ENCODE data around the gene VPS50.

VPS50 gene

GRCh38 chr7:93219868-93220267 is 12.3 kb upstream of the VPS50 start:
- peaks cover 6 to 13% of the 10 kb centered on the region in 2 donors for H3K27me3 Mint-ChIP-seq
- H3K27ac Mint-ChIP-seq, result no peak overlapping the region
- H3K4me3 Mint-ChIP-seq, result no peak overlapping the region
- no peaks in the 10 kb centered on the region for H3K9me3 Mint-ChIP-seq
- no peaks in the 10 kb centered on the region for H3K36me3 Mint-ChIP-seq (ENCODE audit: insufficient read depth)
- no peak for ATAC-seq (replicated peaks)
- no peak for DNase-seq
- H3K4me1 Mint-ChIP-seq (ENCODE audit: low read depth in 2 of 2), result no peaks in the 10 kb centered on the region

- no peak for ATAC-seq (replicated peaks)
- no peaks in the 10 kb centered on the region for H3K36me3 Mint-ChIP-seq (ENCODE audit: insufficient read depth)
- no peak within 1 kb of the TSS for H3K27ac Mint-ChIP-seq
- no peaks in the 10 kb centered on the region for H3K9me3 Mint-ChIP-seq
- H3K4me1 Mint-ChIP-seq (ENCODE audit: low read depth in 2 of 2), result peaks cover 0 to 1% of the 10 kb centered on the region in 2 donors
- DNase-seq, result no peak
- no peaks in the 10 kb centered on the region for H3K27me3 Mint-ChIP-seq
- H3K4me3 Mint-ChIP-seq, result no peak within 1 kb of the TSS
Measured at GRCh38 chr7:93226310-93226709, 5.9 kb upstream of the VPS50 start, which contains the start of gene HEPACAM2. Gene HEPACAM2 (minus strand): TSS chr7:93226469.

- no peak overlapping the region for H3K4me3 Mint-ChIP-seq
- DNase-seq, result peak; percentile 9 to 34 (median 25)
Measured at GRCh38 chr7:93228302-93228701, 3.9 kb upstream of the VPS50 start.

GRCh38 chr7:93231259-93231658 is 907 bp upstream of the VPS50 start:
- peak overlapping the region; percentile 94 for H3K27ac Mint-ChIP-seq
- peaks cover 4% of the 10 kb centered on the region for H3K36me3 Mint-ChIP-seq (ENCODE audit: insufficient read depth)
- H3K4me3 Mint-ChIP-seq, result peak overlapping the region; percentile 92 to 95
- H3K4me1 Mint-ChIP-seq (ENCODE audit: low read depth in 2 of 2), result peaks cover 3 to 13% of the 10 kb centered on the region in 2 donors
- DNase-seq (no peak), ATAC-seq (replicated peaks) (no peak)
- no peaks in the 10 kb centered on the region for H3K27me3 Mint-ChIP-seq
- H3K9me3 Mint-ChIP-seq, result no peaks in the 10 kb centered on the region

More at GRCh38 chr7:93228302-93228701, 3.9 kb upstream of the VPS50 start:
- no peak for ATAC-seq (replicated peaks)
- H3K9me3 Mint-ChIP-seq, result no peaks in the 10 kb centered on the region
- H3K36me3 Mint-ChIP-seq (ENCODE audit: insufficient read depth), result peaks cover 4% of the 10 kb centered on the region
- peaks cover 3 to 13% of the 10 kb centered on the region in 2 donors for H3K4me1 Mint-ChIP-seq (ENCODE audit: low read depth in 2 of 2)
- H3K27ac Mint-ChIP-seq, result no peak overlapping the region
- H3K27me3 Mint-ChIP-seq, result no peaks in the 10 kb centered on the region

GRCh38 chr7:93232673-93233018 is 480 bp downstream of the VPS50 start:
- Mint-ChIP-seq H3K9me3 (no peaks in the 10 kb centered on the region), H3K4me3 (peak overlapping the region; percentile 92 to 95), H3K4me1 (ENCODE audit: low read depth in 2 of 2) (peaks cover 3 to 13% of the 10 kb centered on the region in 2 donors), H3K36me3 (ENCODE audit: insufficient read depth) (peaks cover 4% of the 10 kb centered on the region), H3K27ac (peak overlapping the region; percentile 94), H3K27me3 (no peaks in the 10 kb centered on the region)
- no peak for DNase-seq
- no peak for ATAC-seq (replicated peaks)

GRCh38 chr7:93235541-93235940 is 3.4 kb downstream of the VPS50 start:
- Mint-ChIP-seq H3K9me3 (no peaks in the 10 kb centered on the region), H3K36me3 (ENCODE audit: insufficient read depth) (peaks cover 7% of the 10 kb centered on the region), H3K27ac (no peak overlapping the region), H3K27me3 (no peaks in the 10 kb centered on the region), H3K4me3 (no peak overlapping the region), H3K4me1 (ENCODE audit: low read depth in 2 of 2) (peaks cover 6 to 14% of the 10 kb centered on the region in 2 donors)
- DNase-seq (no peak), ATAC-seq (replicated peaks) (no peak)

DNA sequence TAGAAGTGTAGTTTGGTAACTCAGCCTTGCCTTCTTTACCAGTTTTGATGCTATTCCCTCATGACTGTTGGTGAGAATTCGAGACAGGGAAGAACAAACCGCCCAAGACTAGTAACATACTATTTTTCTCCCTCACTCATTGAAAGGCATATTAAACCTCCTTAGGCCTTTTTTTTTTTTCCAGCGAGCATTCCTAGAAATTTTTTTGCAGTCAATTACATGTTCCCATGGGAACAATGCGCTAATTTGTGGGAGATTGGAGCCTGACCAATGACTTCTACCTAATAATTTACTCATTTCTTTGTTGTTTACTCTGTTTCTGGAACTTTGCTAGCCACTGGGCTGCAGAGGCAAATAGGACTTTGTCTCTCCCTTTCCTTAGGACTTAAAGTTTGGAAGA is 6.0 kb downstream of the VPS50 start:
- peaks cover 5% of the 10 kb centered on the region for H3K36me3 Mint-ChIP-seq (ENCODE audit: insufficient read depth)
- ATAC-seq (replicated peaks), result no peak

DNA sequence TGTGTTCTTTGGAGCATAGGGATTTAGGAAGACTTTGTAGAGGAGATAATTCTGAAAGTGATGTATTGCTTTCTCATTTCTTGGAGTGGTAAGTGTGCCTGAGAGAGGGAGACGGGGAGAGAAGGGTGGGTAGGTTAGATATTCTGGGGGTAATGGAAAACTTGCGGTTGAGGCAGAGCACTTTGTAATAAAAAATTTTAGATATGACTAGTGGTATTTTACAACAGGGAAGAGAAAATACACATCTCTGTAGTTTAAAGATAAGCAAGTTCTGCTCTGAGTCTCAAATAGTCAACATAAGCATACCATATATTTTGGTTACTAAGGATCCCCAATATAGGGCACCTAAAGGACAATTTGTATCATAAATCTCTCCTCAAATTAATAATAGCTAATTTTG is 6.6 kb downstream of the VPS50 start:
- no peak overlapping the region for H3K27ac Mint-ChIP-seq
- no peak overlapping the region for H3K4me3 Mint-ChIP-seq
- no peaks in the 10 kb centered on the region for H3K9me3 Mint-ChIP-seq
- no peak for ATAC-seq (replicated peaks)
- no peaks in the 10 kb centered on the region for H3K27me3 Mint-ChIP-seq
- H3K4me1 Mint-ChIP-seq (ENCODE audit: low read depth in 2 of 2), result peaks cover 2 to 3% of the 10 kb centered on the region in 2 donors
- DNase-seq, result no peak
- peaks cover 5% of the 10 kb centered on the region for H3K36me3 Mint-ChIP-seq (ENCODE audit: insufficient read depth)

More for the DNA sequence above, 6.0 kb downstream of the VPS50 start:
- no peaks in the 10 kb centered on the region for H3K9me3 Mint-ChIP-seq
- no peak overlapping the region for H3K27ac Mint-ChIP-seq
- no peak overlapping the region for H3K4me3 Mint-ChIP-seq
- H3K27me3 Mint-ChIP-seq, result no peaks in the 10 kb centered on the region
- H3K4me1 Mint-ChIP-seq (ENCODE audit: low read depth in 2 of 2), result peaks cover 2 to 3% of the 10 kb centered on the region in 2 donors
- no peak for DNase-seq

- Mint-ChIP-seq H3K27me3 (no peaks in the 10 kb centered on the region), H3K27ac (no peak overlapping the region), H3K4me3 (no peak overlapping the region), H3K9me3 (no peaks in the 10 kb centered on the region), H3K36me3 (ENCODE audit: insufficient read depth) (peaks cover 5% of the 10 kb centered on the region), H3K4me1 (ENCODE audit: low read depth in 2 of 2) (peaks cover 3% of the 10 kb centered on the region in 2 donors)
- no peak for ATAC-seq (replicated peaks)
- DNase-seq, result no peak
Measured at GRCh38 chr7:93239824-93240223, 7.7 kb downstream of the VPS50 start.

- H3K9me3 Mint-ChIP-seq, result no peaks in the 10 kb centered on the region
- H3K27ac Mint-ChIP-seq, result no peak overlapping the region
- H3K4me3 Mint-ChIP-seq, result no peak overlapping the region
- ATAC-seq (replicated peaks), result no peak
- no peaks in the 10 kb centered on the region for H3K27me3 Mint-ChIP-seq
- peaks cover 6 to 10% of the 10 kb centered on the region in 2 donors for H3K4me1 Mint-ChIP-seq (ENCODE audit: low read depth in 2 of 2)
- no peak for DNase-seq
- peaks cover 5% of the 10 kb centered on the region for H3K36me3 Mint-ChIP-seq (ENCODE audit: insufficient read depth)
Measured at GRCh38 chr7:93242106-93242505, 9.9 kb downstream of the VPS50 start.

GRCh38 chr7:93245525-93246432 is 13.6 kb downstream of the VPS50 start:
- no peaks in the 10 kb centered on the region for H3K9me3 Mint-ChIP-seq
- H3K4me3 Mint-ChIP-seq, result peak overlapping the region; percentile 42 to 65
- H3K4me1 Mint-ChIP-seq (ENCODE audit: low read depth in 2 of 2), result peaks cover 7 to 11% of the 10 kb centered on the region in 2 donors
- no peaks in the 10 kb centered on the region for H3K27me3 Mint-ChIP-seq
- DNase-seq, result no peak
- peak; percentile 63 for ATAC-seq (replicated peaks)
- H3K27ac Mint-ChIP-seq, result peak overlapping the region in 1 of 2 donors; percentile 35
- H3K36me3 Mint-ChIP-seq (ENCODE audit: insufficient read depth), result no peaks in the 10 kb centered on the region

DNA sequence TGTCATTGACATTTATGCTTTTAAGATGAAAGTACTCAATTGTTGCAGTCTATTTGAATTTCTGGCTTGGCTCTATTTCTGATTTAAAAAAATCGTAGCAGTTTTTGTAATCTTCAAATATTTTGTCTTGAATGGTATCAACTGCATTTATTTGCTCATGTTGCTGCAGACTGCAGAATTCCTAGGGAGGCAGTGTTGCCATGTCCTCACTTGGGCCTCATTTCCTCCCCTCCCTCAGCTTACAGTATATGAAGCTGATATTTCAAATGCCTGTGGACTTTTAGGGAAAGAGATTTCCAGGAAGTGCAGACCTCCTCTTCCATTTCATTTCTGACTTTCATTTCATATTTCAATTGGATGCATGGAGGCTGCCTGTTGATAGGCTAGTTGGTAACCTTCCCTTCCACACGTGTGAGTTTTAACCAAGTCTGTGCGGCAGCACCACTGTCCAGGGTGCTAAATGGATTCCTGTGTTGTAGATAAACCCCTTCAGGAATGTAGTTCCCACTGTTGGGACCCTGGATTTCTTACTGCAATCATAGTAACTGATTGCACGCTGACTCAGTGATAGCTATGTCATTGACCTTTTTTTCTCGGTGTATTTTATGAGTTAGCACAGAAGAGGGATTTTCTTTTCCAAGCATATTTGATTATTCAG is 17.5 kb downstream of the VPS50 start:
- H3K27ac Mint-ChIP-seq, result no peak overlapping the region
- no peaks in the 10 kb centered on the region for H3K9me3 Mint-ChIP-seq
- peaks cover 7 to 20% of the 10 kb centered on the region in 2 donors for H3K4me1 Mint-ChIP-seq (ENCODE audit: low read depth in 2 of 2)
- no peak overlapping the region for H3K4me3 Mint-ChIP-seq
- ATAC-seq (replicated peaks), result no peak
- no peaks in the 10 kb centered on the region for H3K27me3 Mint-ChIP-seq
- DNase-seq, result no peak
- H3K36me3 Mint-ChIP-seq (ENCODE audit: insufficient read depth), result peaks cover 8% of the 10 kb centered on the region

- ATAC-seq (replicated peaks) (no peak), DNase-seq (no peak)
- H3K9me3 Mint-ChIP-seq, result no peaks in the 10 kb centered on the region
- peaks cover 14% of the 10 kb centered on the region for H3K36me3 Mint-ChIP-seq (ENCODE audit: insufficient read depth)
- H3K27me3 Mint-ChIP-seq, result no peaks in the 10 kb centered on the region
- peaks cover 0 to 4% of the 10 kb centered on the region in 2 donors for H3K4me1 Mint-ChIP-seq (ENCODE audit: low read depth in 2 of 2)
- no peak overlapping the region for H3K4me3 Mint-ChIP-seq
- H3K27ac Mint-ChIP-seq, result no peak overlapping the region
Measured at GRCh38 chr7:93258661-93259060, 26.5 kb downstream of the VPS50 start.

GRCh38 chr7:93262535-93262934 is 30.4 kb downstream of the VPS50 start:
- no peaks in the 10 kb centered on the region for H3K9me3 Mint-ChIP-seq
- H3K27me3 Mint-ChIP-seq, result no peaks in the 10 kb centered on the region
- ATAC-seq (replicated peaks), result no peak
- H3K4me1 Mint-ChIP-seq (ENCODE audit: low read depth in 2 of 2), result no peaks in the 10 kb centered on the region
- peaks cover 10% of the 10 kb centered on the region for H3K36me3 Mint-ChIP-seq (ENCODE audit: insufficient read depth)
- DNase-seq, result no peak
- H3K4me3 Mint-ChIP-seq, result no peak overlapping the region
- no peak overlapping the region for H3K27ac Mint-ChIP-seq
